Fibroblast of lung (primary cell): ENCODE data around the gene SH3RF1. TPM values are rescaled to one million over a fixed set of nuclear protein-coding genes. Genes with fewer than 3 reads are reported as not detected.

Experiments used
- DNase-seq, 2 donors: peaks; one replicate each; pipeline versions ENCODE4 v3.0.0 to v3.0.0-alpha.2; 2010; ENCODE audit warnings: low read depth in 2 of 2
- H2AFZ ChIP-seq: 2 replicates; pipeline ENCODE4 v1.5.1; 2012; ENCODE audit warnings: low read length, control low read depth, inconsistent platforms
- H3K27ac ChIP-seq: 2 replicates; pipeline ENCODE4 v1.5.1; 2011; ENCODE audit warnings: low read length, control low read depth; ENCODE audit not compliant: insufficient read depth
- H3K27me3 ChIP-seq: 2 replicates; pipeline ENCODE4 v1.5.1; 2011; ENCODE audit warnings: mild to moderate bottlenecking, low read length; ENCODE audit not compliant: control insufficient read depth, insufficient read depth
- H3K36me3 ChIP-seq: 2 replicates; pipeline ENCODE4 v1.5.1; 2011; ENCODE audit warnings: low read length; ENCODE audit not compliant: control insufficient read depth, insufficient read depth
- H3K4me1 ChIP-seq: 2 replicates; pipeline ENCODE4 v1.5.1; 2011; ENCODE audit warnings: low read length; ENCODE audit not compliant: control insufficient read depth, insufficient read depth; ENCODE audit errors: extremely low read depth
- H3K4me2 ChIP-seq: 2 replicates; pipeline ENCODE4 v1.5.1; 2011; ENCODE audit warnings: low read length, control low read depth; ENCODE audit not compliant: insufficient read depth; ENCODE audit errors: extremely low read depth
- H3K4me3 ChIP-seq, 4 experiments: fragments of 200-600 bp in 1 of 4; sonication (generic) in 1 of 4; replicated peaks in 1 of 4; 2 replicates each; pipeline ENCODE4 v1.5.1; 2011 to 2016; ENCODE audit warnings: low read length in 4 of 4, low read depth in 3 of 4, mild to moderate bottlenecking in 3 of 4, control low read depth in 2 of 4, inconsistent platforms in 1 of 4, mixed read lengths in 1 of 4; ENCODE audit not compliant: insufficient read depth in 1 of 4; ENCODE audit errors: control extremely low read depth in 1 of 4
- H3K79me2 ChIP-seq: 2 replicates; pipeline ENCODE4 v1.5.1; 2012; ENCODE audit warnings: mild to moderate bottlenecking, low read length, inconsistent platforms; ENCODE audit not compliant: control insufficient read depth, insufficient read depth
- H3K9ac ChIP-seq: 2 replicates; pipeline ENCODE4 v1.5.1; 2011; ENCODE audit warnings: mild to moderate bottlenecking, low read length, control low read depth; ENCODE audit not compliant: insufficient read depth
- H3K9me3 ChIP-seq: 2 replicates; pipeline ENCODE4 v1.5.1; 2012; ENCODE audit warnings: low read depth, low read length; ENCODE audit not compliant: control insufficient read depth, insufficient read depth
- H4K20me1 ChIP-seq: 2 replicates; pipeline ENCODE4 v1.5.1; 2011; ENCODE audit warnings: low read length; ENCODE audit not compliant: control insufficient read depth, insufficient read depth; ENCODE audit errors: extremely low read depth
- EZH2 ChIP-seq: IDR thresholded peaks from 2 replicates; pipeline ENCODE4 v1.5.1; 2012; ENCODE audit warnings: low read length, control low read depth, mild to moderate bottlenecking; ENCODE audit errors: missing control alignments
- polyA plus RNA-seq, 2 donors: library from polyadenylated mRNA; depleted of rRNA in 1 of 2; stranded (reverse) in 1 of 2; unstranded in 1 of 2; fragments of >200 nt; gene quantifications; 2 replicates each; pipeline ENCODE4 v1.2.1, GENCODE V29; 2011 to 2012; ENCODE audit warnings: missing spikeins in 1 of 2
- total RNA-seq: library from RNA; depleted of rRNA; stranded (reverse); fragments of >200 nt; gene quantifications from 2 replicates; pipeline ENCODE4 v1.2.1, GENCODE V29; 2014
- TF ChIP-seq, protein P1 (sequence below), 2 donors: IDR thresholded peaks in 1 of 2; conservative IDR thresholded peaks in 1 of 2; 1 replicate in 1 of 2; 2 replicates in 1 of 2; pipeline ENCODE4 v1.5.1; 2011 to 2012; ENCODE audit warnings: low read length in 2 of 2, control low read depth in 1 of 2, inconsistent platforms in 1 of 2, low read depth in 1 of 2, mild to moderate bottlenecking in 1 of 2

SH3RF1 gene
- total and polyA plus RNA-seq, 2 donors (not counting 1 experiment from before 2014, with no cell fraction given), result 13.0 to 18.8 TPM

DNA sequence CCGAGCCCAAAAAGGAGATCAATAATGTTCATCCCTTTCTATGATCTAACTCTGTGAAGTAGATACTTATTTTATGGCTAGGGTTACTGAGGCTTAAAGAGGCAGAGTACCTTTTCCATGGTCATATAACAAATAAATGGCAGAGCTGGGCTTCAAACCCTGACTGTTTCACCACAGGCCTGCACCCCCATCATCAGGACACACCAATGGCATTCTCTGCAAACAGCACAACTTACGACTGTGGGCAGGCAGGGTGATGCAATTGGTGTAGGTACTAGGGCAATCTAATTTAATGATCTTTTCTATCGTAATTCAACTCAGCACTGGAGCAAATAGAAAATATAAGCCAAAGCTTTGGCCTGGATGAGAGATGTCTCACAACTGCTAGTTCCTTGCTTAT, 141.9 kb downstream of the SH3RF1 start:
- Histone ChIP-seq H3K36me3 (peaks cover 8% of the 10 kb centered on the region), H3K4me1 (no peaks in the 10 kb centered on the region)
- TF ChIP-seq, protein P1, sequence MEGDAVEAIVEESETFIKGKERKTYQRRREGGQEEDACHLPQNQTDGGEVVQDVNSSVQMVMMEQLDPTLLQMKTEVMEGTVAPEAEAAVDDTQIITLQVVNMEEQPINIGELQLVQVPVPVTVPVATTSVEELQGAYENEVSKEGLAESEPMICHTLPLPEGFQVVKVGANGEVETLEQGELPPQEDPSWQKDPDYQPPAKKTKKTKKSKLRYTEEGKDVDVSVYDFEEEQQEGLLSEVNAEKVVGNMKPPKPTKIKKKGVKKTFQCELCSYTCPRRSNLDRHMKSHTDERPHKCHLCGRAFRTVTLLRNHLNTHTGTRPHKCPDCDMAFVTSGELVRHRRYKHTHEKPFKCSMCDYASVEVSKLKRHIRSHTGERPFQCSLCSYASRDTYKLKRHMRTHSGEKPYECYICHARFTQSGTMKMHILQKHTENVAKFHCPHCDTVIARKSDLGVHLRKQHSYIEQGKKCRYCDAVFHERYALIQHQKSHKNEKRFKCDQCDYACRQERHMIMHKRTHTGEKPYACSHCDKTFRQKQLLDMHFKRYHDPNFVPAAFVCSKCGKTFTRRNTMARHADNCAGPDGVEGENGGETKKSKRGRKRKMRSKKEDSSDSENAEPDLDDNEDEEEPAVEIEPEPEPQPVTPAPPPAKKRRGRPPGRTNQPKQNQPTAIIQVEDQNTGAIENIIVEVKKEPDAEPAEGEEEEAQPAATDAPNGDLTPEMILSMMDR (conservative IDR thresholded peaks at IDR 0.05 in 1 of 2, IDR thresholded peaks at IDR 0.05 in 1 of 2; ENCODE audit: low read depth in 1 of 2, low read length in 2 of 2), result no peak
- TF ChIP-seq EZH2, result no peak

DNA sequence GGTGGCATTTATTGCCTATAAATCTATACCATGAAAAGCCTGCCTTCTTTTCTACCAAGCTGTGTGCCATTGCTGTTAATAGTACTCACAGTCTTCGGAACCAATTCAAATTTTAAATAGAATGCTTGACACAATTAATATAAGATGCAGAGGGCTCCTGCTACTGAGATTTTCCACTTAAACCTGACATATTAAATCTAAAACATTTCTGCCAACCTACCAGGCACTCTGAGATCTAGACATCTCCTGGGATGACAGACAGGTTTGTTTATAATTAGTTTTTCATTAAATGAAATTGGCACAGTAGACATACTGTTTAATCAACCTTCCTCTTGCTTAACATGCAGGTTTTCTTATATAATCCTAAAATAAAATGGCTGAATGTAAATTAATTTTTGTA, 143.4 kb downstream of the SH3RF1 start:
- H3K4me1 ChIP-seq, result no peaks in the 10 kb centered on the region
- no peaks in the 10 kb centered on the region for H3K27me3 ChIP-seq
- DNase-seq, result no peak
- no peaks in the 10 kb centered on the region for H3K79me2 ChIP-seq
- H3K9me3 ChIP-seq, result no peaks in the 10 kb centered on the region
- H3K4me3 ChIP-seq, result no peak overlapping the region
- no peak overlapping the region for H3K27ac ChIP-seq
- TF ChIP-seq, protein P1 (conservative IDR thresholded peaks at IDR 0.05 in 1 of 2, IDR thresholded peaks at IDR 0.05 in 1 of 2; ENCODE audit: low read depth in 1 of 2, low read length in 2 of 2), result no peak
- no peak for TF ChIP-seq EZH2
- no peaks in the 10 kb centered on the region for H4K20me1 ChIP-seq
- H3K36me3 ChIP-seq, result peaks cover 8% of the 10 kb centered on the region
- H3K4me2 ChIP-seq, result no peak overlapping the region
- H2AFZ ChIP-seq, result no peak overlapping the region
- H3K9ac ChIP-seq, result no peak overlapping the region

More for the DNA sequence above, 141.9 kb downstream of the SH3RF1 start:
- Histone ChIP-seq H3K79me2 (no peaks in the 10 kb centered on the region), H4K20me1 (no peaks in the 10 kb centered on the region), H3K4me3 (no peak overlapping the region), H3K27me3 (no peaks in the 10 kb centered on the region), H3K27ac (no peak overlapping the region), H2AFZ (no peak overlapping the region), H3K9me3 (no peaks in the 10 kb centered on the region), H3K9ac (no peak overlapping the region), H3K4me2 (no peak overlapping the region)
- peak in 1 of 2 donors; percentile 55 for DNase-seq

DNA sequence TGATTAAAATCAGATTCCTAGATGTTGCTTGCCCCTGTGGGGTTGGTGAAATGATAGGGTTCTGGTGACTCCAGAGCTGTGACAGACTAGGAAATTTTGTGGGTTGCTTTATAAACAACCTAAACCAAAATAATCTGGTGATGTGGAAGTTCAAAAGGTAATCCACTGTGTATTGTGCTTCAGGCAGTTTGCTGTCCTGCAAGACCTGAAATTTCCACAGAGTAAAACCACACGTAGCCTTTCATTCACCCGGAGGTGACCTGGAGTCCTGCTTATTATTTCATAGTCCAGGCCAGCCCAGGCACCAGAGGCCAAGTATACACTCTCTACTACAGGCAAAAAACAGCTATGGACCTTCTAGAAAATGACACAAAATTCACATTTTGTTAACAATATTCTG, 146.1 kb downstream of the SH3RF1 start:
- peaks cover 10% of the 10 kb centered on the region for H3K36me3 ChIP-seq
- H3K4me3 ChIP-seq, result no peak overlapping the region
- H3K4me2 ChIP-seq, result no peak overlapping the region
- no peak for DNase-seq
- no peaks in the 10 kb centered on the region for H3K27me3 ChIP-seq
- H4K20me1 ChIP-seq, result no peaks in the 10 kb centered on the region
- H2AFZ ChIP-seq, result no peak overlapping the region
- H3K9me3 ChIP-seq, result no peaks in the 10 kb centered on the region
- H3K27ac ChIP-seq, result no peak overlapping the region
- H3K4me1 ChIP-seq, result no peaks in the 10 kb centered on the region
- H3K9ac ChIP-seq, result no peak overlapping the region
- TF ChIP-seq EZH2, result no peak
- TF ChIP-seq, protein P1 (conservative IDR thresholded peaks at IDR 0.05 in 1 of 2, IDR thresholded peaks at IDR 0.05 in 1 of 2; ENCODE audit: low read depth in 1 of 2, low read length in 2 of 2), result no peak
- H3K79me2 ChIP-seq, result no peaks in the 10 kb centered on the region
